Parathyroid adenoma (tissue), 2 donors: ENCODE results near the gene RRAD.
A peak's percentile ranks its signal among the peaks of the same experiment; 100 is the strongest.

ENCODE experiments used
- H2AFZ ChIP-seq: fragments of 300-600 bp; sonication (generic); one replicate; pipeline ENCODE4 v1.7.0; 2017; ENCODE audit warnings: antibody characterized with exemption, mild to moderate bottlenecking
- H3K27ac ChIP-seq: fragments of 300-600 bp; sonication (generic); one replicate; pipeline ENCODE4 v1.7.0; 2017
- H3K27me3 ChIP-seq: fragments of 300-600 bp; sonication (generic); one replicate; pipeline ENCODE4 v1.7.0; 2017; ENCODE audit warnings: low read length; ENCODE audit not compliant: control insufficient read depth, insufficient read depth
- H3K36me3 ChIP-seq: fragments of 300-600 bp; sonication (generic); one replicate; pipeline ENCODE4 v1.7.0; 2017; ENCODE audit warnings: low read length; ENCODE audit not compliant: control insufficient read depth, insufficient read depth
- H3K4me1 ChIP-seq: fragments of 300-600 bp; sonication (generic); one replicate; pipeline ENCODE4 v1.7.0; 2017; ENCODE audit warnings: control low read depth
- H3K4me2 ChIP-seq: fragments of 300-600 bp; sonication (generic); one replicate; pipeline ENCODE4 v1.7.0; 2017; ENCODE audit warnings: low read length
- H3K4me3 ChIP-seq: fragments of 300-600 bp; sonication (generic); one replicate; pipeline ENCODE4 v1.7.0; 2017; ENCODE audit warnings: low read depth, low read length
- H3K79me2 ChIP-seq: fragments of 300-600 bp; sonication (generic); one replicate; pipeline ENCODE4 v1.7.0; 2017; ENCODE audit warnings: control low read depth
- H3K9ac ChIP-seq: fragments of 300-600 bp; sonication (generic); one replicate; pipeline ENCODE4 v1.7.0; 2017; ENCODE audit warnings: mild to moderate bottlenecking
- H3K9me3 ChIP-seq: fragments of 300-600 bp; sonication (generic); one replicate; pipeline ENCODE4 v1.7.0; 2017; ENCODE audit warnings: low read length; ENCODE audit not compliant: control insufficient read depth
- TF ChIP-seq, protein P1 (sequence below): fragments of 300-600 bp; sonication (generic); IDR thresholded peaks from one replicate; pipeline ENCODE4 v1.7.0; 2017; ENCODE audit warnings: antibody characterized with exemption, mild to moderate bottlenecking
- donor health status: primary hyperparathyroidism.

RRAD gene

GRCh38 chr16:66908762-66909559, 16.4 kb downstream of the RRAD start:
- no peaks in the 10 kb centered on the region for H3K27me3 ChIP-seq
- no peaks in the 10 kb centered on the region for H3K36me3 ChIP-seq
- no peak overlapping the region for H2AFZ ChIP-seq
- no peak overlapping the region for H3K4me3 ChIP-seq
- no peaks in the 10 kb centered on the region for H3K9me3 ChIP-seq
- H3K27ac ChIP-seq: no peak overlapping the region
- no peak overlapping the region for H3K9ac ChIP-seq
- TF ChIP-seq, protein P1, sequence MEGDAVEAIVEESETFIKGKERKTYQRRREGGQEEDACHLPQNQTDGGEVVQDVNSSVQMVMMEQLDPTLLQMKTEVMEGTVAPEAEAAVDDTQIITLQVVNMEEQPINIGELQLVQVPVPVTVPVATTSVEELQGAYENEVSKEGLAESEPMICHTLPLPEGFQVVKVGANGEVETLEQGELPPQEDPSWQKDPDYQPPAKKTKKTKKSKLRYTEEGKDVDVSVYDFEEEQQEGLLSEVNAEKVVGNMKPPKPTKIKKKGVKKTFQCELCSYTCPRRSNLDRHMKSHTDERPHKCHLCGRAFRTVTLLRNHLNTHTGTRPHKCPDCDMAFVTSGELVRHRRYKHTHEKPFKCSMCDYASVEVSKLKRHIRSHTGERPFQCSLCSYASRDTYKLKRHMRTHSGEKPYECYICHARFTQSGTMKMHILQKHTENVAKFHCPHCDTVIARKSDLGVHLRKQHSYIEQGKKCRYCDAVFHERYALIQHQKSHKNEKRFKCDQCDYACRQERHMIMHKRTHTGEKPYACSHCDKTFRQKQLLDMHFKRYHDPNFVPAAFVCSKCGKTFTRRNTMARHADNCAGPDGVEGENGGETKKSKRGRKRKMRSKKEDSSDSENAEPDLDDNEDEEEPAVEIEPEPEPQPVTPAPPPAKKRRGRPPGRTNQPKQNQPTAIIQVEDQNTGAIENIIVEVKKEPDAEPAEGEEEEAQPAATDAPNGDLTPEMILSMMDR: no peak
- H3K4me1 ChIP-seq: peaks cover 29% of the 10 kb centered on the region
- H3K4me2 ChIP-seq: no peak overlapping the region
- H3K79me2 ChIP-seq: no peaks in the 10 kb centered on the region

DNA sequence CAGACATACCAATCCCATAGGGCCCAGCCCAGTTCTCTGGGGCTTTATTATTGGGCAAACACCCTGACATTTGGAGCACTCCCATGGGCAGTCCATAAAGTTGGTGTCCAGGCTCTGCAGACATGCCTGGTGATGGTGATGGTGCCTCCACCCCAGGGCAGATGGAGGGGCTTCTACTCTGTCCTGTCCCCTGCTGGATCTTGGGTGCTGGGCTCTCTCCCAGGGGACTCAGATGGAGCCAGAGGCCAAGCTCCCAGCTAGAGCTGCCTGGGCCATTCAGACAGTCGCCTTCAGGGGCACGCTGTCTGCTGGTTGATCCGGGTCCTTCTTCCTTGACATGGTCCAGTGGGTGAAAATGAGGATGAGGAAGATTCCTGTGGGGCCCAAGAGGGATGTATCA, 17.2 kb downstream of the RRAD start:
- Histone ChIP-seq H3K36me3 (no peaks in the 10 kb centered on the region), H3K4me1 (peaks cover 29% of the 10 kb centered on the region), H3K27ac (no peak overlapping the region), H2AFZ (no peak overlapping the region), H3K9me3 (no peaks in the 10 kb centered on the region), H3K4me3 (no peak overlapping the region), H3K4me2 (no peak overlapping the region), H3K27me3 (no peaks in the 10 kb centered on the region), H3K9ac (no peak overlapping the region), H3K79me2 (no peaks in the 10 kb centered on the region)
- TF ChIP-seq, protein P1: no peak

GRCh38 chr16:66906916-66907836, 18.2 kb downstream of the RRAD start:
- H3K4me3 ChIP-seq: no peak overlapping the region
- H3K9me3 ChIP-seq: no peaks in the 10 kb centered on the region
- TF ChIP-seq, protein P1: no peak
- no peak overlapping the region for H3K4me2 ChIP-seq
- H3K9ac ChIP-seq: no peak overlapping the region
- H3K36me3 ChIP-seq: no peaks in the 10 kb centered on the region
- H3K27ac ChIP-seq: peak overlapping the region; percentile 75
- H3K79me2 ChIP-seq: no peaks in the 10 kb centered on the region
- H3K27me3 ChIP-seq: no peaks in the 10 kb centered on the region
- peak overlapping the region; percentile 53 for H2AFZ ChIP-seq
- H3K4me1 ChIP-seq: peaks cover 29% of the 10 kb centered on the region

- H3K9me3 ChIP-seq: no peaks in the 10 kb centered on the region
- H3K9ac ChIP-seq: no peak overlapping the region
- peak overlapping the region; percentile 86 for H2AFZ ChIP-seq
- H3K27me3 ChIP-seq: no peaks in the 10 kb centered on the region
- H3K79me2 ChIP-seq: no peaks in the 10 kb centered on the region
- H3K36me3 ChIP-seq: no peaks in the 10 kb centered on the region
- peaks cover 38% of the 10 kb centered on the region for H3K4me1 ChIP-seq
- peak overlapping the region; percentile 75 for H3K27ac ChIP-seq
- no peak overlapping the region for H3K4me3 ChIP-seq
- H3K4me2 ChIP-seq: peak overlapping the region; percentile 13
- TF ChIP-seq, protein P1: no peak
Measured at GRCh38 chr16:66905633-66906539, 19.4 kb downstream of the RRAD start.
